ENCODE measurements around the gene ATG2A. TPM values are rescaled to one million over a fixed set of nuclear protein-coding genes. Genes with fewer than 3 reads are reported as not detected.

The ATG2A gene
- polyA plus RNA-seq, 1 donor (not counting 4 experiments of a cell fraction or from before 2014, with no cell fraction given): 2.4 TPM

DNA sequence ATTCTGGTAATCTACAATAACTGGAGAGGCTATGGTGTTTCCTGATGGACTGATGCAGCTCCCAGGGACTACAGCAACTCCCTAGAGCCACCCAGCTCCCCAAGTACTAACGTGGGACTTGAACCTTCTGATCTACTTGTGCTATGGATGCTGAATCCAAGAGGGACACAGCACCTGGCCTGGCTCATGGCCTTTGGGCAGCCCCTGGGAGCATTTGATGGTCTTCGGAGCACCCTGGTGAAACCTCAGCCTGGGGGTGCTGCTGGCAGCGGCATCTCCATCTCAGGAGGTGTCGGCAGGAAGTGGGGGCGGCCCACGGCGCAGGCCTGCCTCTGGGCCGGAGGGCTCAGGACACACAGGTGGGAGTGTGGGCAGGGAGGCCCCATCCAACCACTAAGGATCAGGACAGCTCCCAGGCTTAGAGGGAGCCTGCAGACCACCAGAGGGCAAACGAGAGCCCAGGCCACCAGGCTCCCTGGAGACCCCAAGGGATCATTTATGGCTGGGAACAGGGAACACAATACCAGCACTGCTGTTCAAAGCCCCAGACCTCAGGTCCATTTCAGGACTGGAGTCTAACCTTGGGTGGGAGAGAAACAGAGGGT is 47.3 kb downstream of the ATG2A start:
- no peak for TF ChIP-seq EZH2 (IDR thresholded peaks at IDR 0.05; ENCODE audit: low read length)
- TF ChIP-seq, protein P1, sequence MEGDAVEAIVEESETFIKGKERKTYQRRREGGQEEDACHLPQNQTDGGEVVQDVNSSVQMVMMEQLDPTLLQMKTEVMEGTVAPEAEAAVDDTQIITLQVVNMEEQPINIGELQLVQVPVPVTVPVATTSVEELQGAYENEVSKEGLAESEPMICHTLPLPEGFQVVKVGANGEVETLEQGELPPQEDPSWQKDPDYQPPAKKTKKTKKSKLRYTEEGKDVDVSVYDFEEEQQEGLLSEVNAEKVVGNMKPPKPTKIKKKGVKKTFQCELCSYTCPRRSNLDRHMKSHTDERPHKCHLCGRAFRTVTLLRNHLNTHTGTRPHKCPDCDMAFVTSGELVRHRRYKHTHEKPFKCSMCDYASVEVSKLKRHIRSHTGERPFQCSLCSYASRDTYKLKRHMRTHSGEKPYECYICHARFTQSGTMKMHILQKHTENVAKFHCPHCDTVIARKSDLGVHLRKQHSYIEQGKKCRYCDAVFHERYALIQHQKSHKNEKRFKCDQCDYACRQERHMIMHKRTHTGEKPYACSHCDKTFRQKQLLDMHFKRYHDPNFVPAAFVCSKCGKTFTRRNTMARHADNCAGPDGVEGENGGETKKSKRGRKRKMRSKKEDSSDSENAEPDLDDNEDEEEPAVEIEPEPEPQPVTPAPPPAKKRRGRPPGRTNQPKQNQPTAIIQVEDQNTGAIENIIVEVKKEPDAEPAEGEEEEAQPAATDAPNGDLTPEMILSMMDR (optimal IDR thresholded peaks at IDR 0.05 in 1 of 3, IDR thresholded peaks at IDR 0.05 in 1 of 3, conservative IDR thresholded peaks at IDR 0.05 in 1 of 3; ENCODE audit: extremely low read depth in 1 of 3, insufficient read depth in 2 of 3, low read length in 3 of 3): no peak
- Histone ChIP-seq H3K9me1 (ENCODE audit: control insufficient read depth, extremely low read depth, insufficient read depth, low read length) (peaks cover 11% of the 10 kb centered on the region), H3K4me1 (ENCODE audit: control insufficient read depth, extremely low read depth, insufficient read depth, low read length) (peaks cover 68% of the 10 kb centered on the region), H3K79me2 (ENCODE audit: control insufficient read depth, insufficient read depth, low read length) (peaks cover 79% of the 10 kb centered on the region), H3K36me3 (ENCODE audit: control insufficient read depth in 2 of 2, extremely low read depth in 1 of 2, insufficient read depth in 2 of 2, low read length in 2 of 2) (peaks cover 23 to 50% of the 10 kb centered on the region in 2 experiments), H3K9me3 (ENCODE audit: control insufficient read depth, low read depth, low read length) (no peaks in the 10 kb centered on the region), H4K20me1 (ENCODE audit: control insufficient read depth, extremely low read depth, insufficient read depth, low read length) (peaks cover 12% of the 10 kb centered on the region), H3K9ac (ENCODE audit: control insufficient read depth, extremely low read depth, insufficient read depth, low read length) (peak overlapping the region; percentile 42), H3K27me3 (ENCODE audit: control insufficient read depth, extremely low read depth, insufficient read depth, low read length) (no peaks in the 10 kb centered on the region), H3K4me3 (ENCODE audit: control insufficient read depth in 2 of 3, extremely low read depth in 1 of 3, insufficient read depth in 2 of 3, low read depth in 1 of 3, low read length in 3 of 3) (peak overlapping the region in 1 of 3 experiments; percentile 29), H3K27ac (ENCODE audit: control insufficient read depth, insufficient read depth, low read length) (peak overlapping the region; percentile 80), H3K4me2 (ENCODE audit: control insufficient read depth, extremely low read depth, insufficient read depth, low read depth, low read length) (peak overlapping the region; percentile 60), H2AFZ (ENCODE audit: control insufficient read depth, low read length) (no peak overlapping the region)
- no peak for FAIRE-seq
- no peak for DNase-seq (ENCODE audit: low read depth, low spot score)
- dilution Hi-C loops (cut with MboI; ENCODE audit: extremely low pct_ligation_motif_present, low sequenced_read_pairs): no loop called here

DNA sequence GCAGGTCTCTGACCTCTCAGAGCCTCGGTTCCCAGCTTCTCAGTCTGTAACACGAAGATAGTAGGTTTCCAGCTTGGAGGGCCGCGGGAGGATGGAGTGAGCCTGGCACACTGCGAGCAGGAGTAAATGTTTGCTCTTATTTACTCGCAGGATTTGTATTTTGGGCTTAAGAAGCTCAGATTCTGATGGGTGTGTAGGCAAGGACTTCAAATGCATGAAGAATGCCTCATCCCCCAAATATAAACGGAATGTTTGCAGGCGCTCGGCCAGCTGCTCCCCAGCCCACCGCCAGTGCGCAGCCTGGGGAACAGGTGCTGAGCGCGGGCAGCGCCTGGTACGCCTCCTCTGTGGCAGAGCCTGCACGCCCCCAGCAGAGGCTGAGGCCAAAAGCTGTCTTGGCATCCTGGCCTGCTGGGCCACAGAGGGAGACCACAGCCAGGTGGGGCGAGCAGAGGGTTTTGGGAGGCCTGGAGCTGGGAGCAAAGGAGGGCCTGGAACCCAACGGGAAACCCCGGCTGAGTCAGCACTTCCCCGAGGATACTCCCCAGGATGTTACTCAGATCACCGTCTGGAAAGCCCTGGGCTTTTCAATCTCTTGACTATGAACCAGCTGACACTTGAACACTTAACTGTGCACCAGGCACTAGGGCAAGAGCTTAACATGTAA is 48.0 kb downstream of the ATG2A start:
- dilution Hi-C loops (cut with MboI; ENCODE audit: extremely low pct_ligation_motif_present, low sequenced_read_pairs): no loop called here
- Histone ChIP-seq H3K9me1 (ENCODE audit: control insufficient read depth, extremely low read depth, insufficient read depth, low read length) (peaks cover 11% of the 10 kb centered on the region), H3K9ac (ENCODE audit: control insufficient read depth, extremely low read depth, insufficient read depth, low read length) (peak overlapping the region; percentile 54), H3K27ac (ENCODE audit: control insufficient read depth, insufficient read depth, low read length) (peak overlapping the region; percentile 80), H3K9me3 (ENCODE audit: control insufficient read depth, low read depth, low read length) (no peaks in the 10 kb centered on the region), H3K4me1 (ENCODE audit: control insufficient read depth, extremely low read depth, insufficient read depth, low read length) (peaks cover 73% of the 10 kb centered on the region), H3K36me3 (ENCODE audit: control insufficient read depth in 2 of 2, extremely low read depth in 1 of 2, insufficient read depth in 2 of 2, low read length in 2 of 2) (peaks cover 18 to 44% of the 10 kb centered on the region in 2 experiments), H2AFZ (ENCODE audit: control insufficient read depth, low read length) (no peak overlapping the region), H3K79me2 (ENCODE audit: control insufficient read depth, insufficient read depth, low read length) (peaks cover 79% of the 10 kb centered on the region), H3K27me3 (ENCODE audit: control insufficient read depth, extremely low read depth, insufficient read depth, low read length) (no peaks in the 10 kb centered on the region), H4K20me1 (ENCODE audit: control insufficient read depth, extremely low read depth, insufficient read depth, low read length) (peaks cover 11% of the 10 kb centered on the region), H3K4me3 (ENCODE audit: control insufficient read depth in 2 of 3, extremely low read depth in 1 of 3, insufficient read depth in 2 of 3, low read depth in 1 of 3, low read length in 3 of 3) (peak overlapping the region in 2 of 3 experiments; percentile 30), H3K4me2 (ENCODE audit: control insufficient read depth, extremely low read depth, insufficient read depth, low read depth, low read length) (peak overlapping the region; percentile 60)
- FAIRE-seq (peak; percentile 34), DNase-seq (ENCODE audit: low read depth, low spot score) (no peak)
- TF ChIP-seq, protein P1 (optimal IDR thresholded peaks at IDR 0.05 in 1 of 3, IDR thresholded peaks at IDR 0.05 in 1 of 3, conservative IDR thresholded peaks at IDR 0.05 in 1 of 3; ENCODE audit: extremely low read depth in 1 of 3, insufficient read depth in 2 of 3, low read length in 3 of 3): peak in 1 of 3 experiments; percentile 4
- TF ChIP-seq EZH2 (IDR thresholded peaks at IDR 0.05; ENCODE audit: low read length): no peak

Data from keratinocyte (primary cell).